A549 (cell line): ENCODE data around the gene PPP1R9B. TPM values are rescaled to one million over a fixed set of nuclear protein-coding genes. Genes with fewer than 3 reads are reported as not detected.

Experiments
- ATAC-seq, 2 experiments: fragments of 200-7000 bp in 1 of 2; fragments of >200 bp in 1 of 2; cut with Nextera tagmentation in 1 of 2; cut with Tn5 transposase in 1 of 2; 3 replicates each; pipeline versions ENCODE4 v1.8.0 to v1.9.1; 2018 to 2020; ENCODE audit warnings: mild to moderate bottlenecking in 1 of 2, moderate library complexity in 1 of 2
- CTCF ChIA-PET: fragments of 300-600 bp; sonication (Branson Sonifier 250); formaldehyde crosslinking; extraction: SDS; loops from one replicate; lab custom pipeline; 2021; ENCODE audit warnings: antibody characterized with exemption, inconsistent platforms; lab: Yijun Ruan, JAX
- POLR2A ChIA-PET: fragments of 350-600 bp; formaldehyde crosslinking; extraction: SDS; loops from one replicate; lab custom pipeline; 2021; ENCODE audit warnings: antibody characterized with exemption, inconsistent platforms; lab: Yijun Ruan, JAX
- DNase-seq, 2 experiments: peaks; one replicate each; pipeline versions ENCODE4 v3.0.0 to v3.0.0-alpha.2; 2011 to 2016; ENCODE audit warnings: low read depth in 1 of 2, low spot score in 1 of 2
- FAIRE-seq: peaks from 2 replicates; lab custom pipeline; 2011; peaks lifted over from hg19 to GRCh38; lab: Jason Lieb, UNC
- H3K27ac ChIP-seq, 2 experiments: fragments of >200 bp; sonication (Bioruptor Twin); formaldehyde crosslinking; 3 replicates each; pipeline ENCODE4 v1.5.1; 2016 to 2017
- H3K4me1 ChIP-seq: fragments of >200 bp; sonication (Bioruptor Twin); formaldehyde crosslinking; 3 replicates; pipeline ENCODE4 v1.6.1; 2016
- H3K4me2 ChIP-seq: fragments of >200 bp; sonication (Bioruptor Twin); formaldehyde crosslinking; 3 replicates; pipeline ENCODE4 v1.6.1; 2016
- H3K4me3 ChIP-seq: fragments of >200 bp; sonication (Bioruptor Twin); formaldehyde crosslinking; 3 replicates; pipeline ENCODE4 v1.5.1; 2016
- H3K9me3 ChIP-seq: fragments of >200 bp; sonication (Bioruptor Twin); formaldehyde crosslinking; 3 replicates; pipeline ENCODE4 v1.6.1; 2016
- CHD2 ChIP-seq: fragments of 150-350 bp; IDR thresholded peaks from 2 replicates; pipeline ENCODE4 v1.6.1; 2014; ENCODE audit warnings: low read length; ENCODE audit not compliant: partially characterized antibody
- CHD4 ChIP-seq: fragments of 200-600 bp; sonication (generic); IDR thresholded peaks from 2 replicates; pipeline ENCODE4 v1.6.1; 2016; ENCODE audit warnings: antibody characterized with exemption, mild to moderate bottlenecking, borderline replicate concordance
- ESRRA ChIP-seq: fragments of 150-350 bp; IDR thresholded peaks from 2 replicates; pipeline ENCODE4 v1.6.1; 2014; ENCODE audit warnings: mild to moderate bottlenecking, low read length, borderline replicate concordance
- GATA3 ChIP-seq: IDR thresholded peaks from 2 replicates; pipeline ENCODE4 v1.6.1; 2012; ENCODE audit warnings: borderline replicate concordance
- HEYL ChIP-seq: fragments of 250-450 bp; sonication (Bioruptor Pico); IDR thresholded peaks from 2 replicates; pipeline ENCODE4 v1.8.0; 2021; ENCODE audit warnings: mild to moderate bottlenecking, moderate library complexity
- HMGXB4 ChIP-seq: fragments of 250-450 bp; sonication (Bioruptor Pico); IDR thresholded peaks from 2 replicates; pipeline ENCODE4 v1.5.0; 2021; ENCODE audit warnings: mild to moderate bottlenecking, moderate library complexity, borderline replicate concordance
- HOXB13 ChIP-seq: fragments of 250-450 bp; sonication (Bioruptor Pico); IDR thresholded peaks from 2 replicates; pipeline ENCODE4 v1.5.0; 2020; ENCODE audit warnings: low read depth, mild to moderate bottlenecking, moderate library complexity
- JUN ChIP-seq, 2 experiments: fragments of >200 bp; sonication (Bioruptor Twin); formaldehyde crosslinking; IDR thresholded peaks; 2 replicates in 1 of 2; 3 replicates in 1 of 2; pipeline ENCODE4 v1.6.1; 2016 to 2017
- MAFK ChIP-seq: fragments of 450-650 bp; IDR thresholded peaks from 2 replicates; pipeline ENCODE4 v1.6.1; 2014; ENCODE audit not compliant: partially characterized antibody
- MAZ ChIP-seq: fragments of 150-350 bp; IDR thresholded peaks from 2 replicates; pipeline ENCODE4 v1.6.1; 2014; ENCODE audit warnings: antibody characterized with exemption, low read depth, low read length, borderline replicate concordance
- PHF8 ChIP-seq: fragments of 200-600 bp; sonication (generic); IDR thresholded peaks from 2 replicates; pipeline ENCODE4 v1.6.1; 2016; ENCODE audit warnings: low read depth, mild to moderate bottlenecking, antibody characterized with exemption, moderate library complexity, borderline replicate concordance
- POLR2A ChIP-seq: IDR thresholded peaks from 2 replicates; pipeline ENCODE4 v1.6.1; 2012; ENCODE audit warnings: mild to moderate bottlenecking, low read length
- RAD21 ChIP-seq, 2 experiments: fragments of >200 bp in 1 of 2; sonication (Bioruptor Twin) in 1 of 2; formaldehyde crosslinking in 1 of 2; IDR thresholded peaks in 1 of 2; conservative IDR thresholded peaks in 1 of 2; 2 replicates in 1 of 2; 3 replicates in 1 of 2; pipeline ENCODE4 v1.6.1; 2012 to 2018; ENCODE audit warnings: inconsistent platforms in 1 of 2
- RARB ChIP-seq: fragments of 250-450 bp; sonication (Bioruptor Pico); IDR thresholded peaks from 2 replicates; pipeline ENCODE4 v1.8.0; 2021; ENCODE audit warnings: mild to moderate bottlenecking, moderate library complexity
- SREBF2 ChIP-seq: fragments of 450-650 bp; IDR thresholded peaks from 2 replicates; pipeline ENCODE4 v1.6.1; 2014; ENCODE audit warnings: mild to moderate bottlenecking, moderate library complexity
- TP53 ChIP-seq: fragments of 250-450 bp; sonication (Bioruptor Pico); IDR thresholded peaks from 2 replicates; pipeline ENCODE4 v1.5.0; 2021; ENCODE audit warnings: mild to moderate bottlenecking, moderate library complexity
- ZC3H11A ChIP-seq: fragments of 450-650 bp; IDR thresholded peaks from 2 replicates; pipeline ENCODE4 v1.6.1; 2014; ENCODE audit warnings: antibody characterized with exemption, mild to moderate bottlenecking
- ZSCAN20 ChIP-seq: fragments of 250-450 bp; sonication (Bioruptor Pico); IDR thresholded peaks from 2 replicates; pipeline ENCODE4 v1.8.0; 2022; ENCODE audit warnings: mild to moderate bottlenecking, moderate library complexity
- WGBS: methylation state at CpG from one replicate; pipeline ENCODE4 v1.1.6; 2017; ENCODE audit errors: missing lambda C conversion rate; 5-methylcytosine and 5-hydroxymethylcytosine counted together
- polyA plus RNA-seq, 4 experiments: library from polyadenylated mRNA; depleted of rRNA in 3 of 4; stranded (reverse); fragments of >200 nt; fragmentation: RNase III in 1 of 4; extraction: RNeasy Plus Mini Kit Qiagen cat#74134 plus additional on column Dnase treatment in 1 of 4; gene quantifications; 2 replicates in 3 of 4; 3 replicates in 1 of 4; pipeline ENCODE4 v1.2.3, GENCODE V29; 2011 to 2017
- TF ChIP-seq, protein P1 (sequence below): fragments of >200 bp; sonication (Bioruptor Twin); formaldehyde crosslinking; IDR thresholded peaks from 3 replicates; pipeline ENCODE4 v1.6.1; 2016
- TF ChIP-seq, protein P2 (sequence below): IDR thresholded peaks from 2 replicates; pipeline ENCODE4 v1.6.1; 2012; ENCODE audit warnings: low read depth, borderline replicate concordance

The PPP1R9B gene
- polyA plus RNA-seq, 2 of the 4 experiments (the other 2 are of a cell fraction): 22.0 to 40.6 TPM

- no peak for TF ChIP-seq HMGXB4 (CRISPR knock-in tag)
- TF ChIP-seq GATA3: no peak
- no peak for TF ChIP-seq HEYL (CRISPR knock-in tag)
- TF ChIP-seq ESRRA: no peak
Measured at GRCh38 chr17:50165466-50165865, 15.0 kb upstream of the PPP1R9B start (continued).

DNA sequence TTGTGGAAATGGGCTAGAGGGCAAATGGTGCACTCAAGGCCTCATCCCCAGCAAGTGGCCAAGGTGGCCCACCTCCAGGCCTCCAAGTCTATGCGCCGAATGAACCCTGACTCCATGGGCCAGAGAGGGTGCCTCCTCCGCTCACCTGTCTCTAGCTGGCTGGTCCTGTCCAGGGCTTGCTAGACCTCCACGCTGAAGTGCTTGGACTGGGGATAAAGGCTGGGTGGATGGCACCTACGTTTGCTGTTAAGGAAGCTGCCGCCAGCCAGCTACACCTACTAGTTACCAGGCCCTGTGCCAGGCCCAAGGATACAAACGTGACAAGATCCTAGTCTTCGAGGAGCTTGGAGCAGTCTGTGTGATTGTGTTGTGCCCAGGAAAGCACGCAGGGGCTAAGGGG is 14.6 kb upstream of the PPP1R9B start:
- no peak overlapping the region for H3K27ac ChIP-seq
- H3K4me1 ChIP-seq: peaks cover 20% of the 10 kb centered on the region; the same call in 2 of the 3 replicates
- CTCF ChIA-PET: interaction anchor here (1.0 to 17.0 kb wide), 9 partner anchors 9 to 138 kb away, joined by 3 to 817 read pairs (median 15); partner anchors contain the start of genes COL1A1 and PPP1R9B
- FAIRE-seq: no peak
- POLR2A ChIA-PET: interaction anchor here (1.8 kb wide), 1 partner anchor 13 kb away, joined by 8 read pairs; no protein-coding TSS in a partner anchor
- no peak for TF ChIP-seq CHD4
- no peak for TF ChIP-seq ESRRA
- no peak overlapping the region for H3K4me2 ChIP-seq
- H3K9me3 ChIP-seq: no peaks in the 10 kb centered on the region
- DNase-seq: no peak
- H3K4me3 ChIP-seq: no peak overlapping the region
- WGBS: 82% methylated on average over 9 of the region's 9 CpGs
- ATAC-seq: no peak

- H3K4me1 ChIP-seq: peaks cover 19% of the 10 kb centered on the region; the same call in 2 of the 3 replicates
- FAIRE-seq: no peak
- H3K4me3 ChIP-seq: no peak overlapping the region
- no peak for DNase-seq
- no peaks in the 10 kb centered on the region for H3K9me3 ChIP-seq
- ATAC-seq: no peak
- TF ChIP-seq PHF8 (no peak), RAD21 (conservative IDR thresholded peaks at IDR 0.05 in 1 of 2, IDR thresholded peaks at IDR 0.05 in 1 of 2) (no peak), MAFK (no peak), HMGXB4 (CRISPR knock-in tag) (no peak), POLR2A (no peak), TP53 (CRISPR knock-in tag) (no peak), ZSCAN20 (CRISPR knock-in tag) (no peak), HOXB13 (CRISPR knock-in tag) (no peak), SREBF2 (no peak), JUN (IDR thresholded peaks at IDR 0.05) (no peak), RARB (CRISPR knock-in tag) (no peak), MAZ (no peak), ZC3H11A (no peak), CHD2 (no peak)
- TF ChIP-seq, protein P1, sequence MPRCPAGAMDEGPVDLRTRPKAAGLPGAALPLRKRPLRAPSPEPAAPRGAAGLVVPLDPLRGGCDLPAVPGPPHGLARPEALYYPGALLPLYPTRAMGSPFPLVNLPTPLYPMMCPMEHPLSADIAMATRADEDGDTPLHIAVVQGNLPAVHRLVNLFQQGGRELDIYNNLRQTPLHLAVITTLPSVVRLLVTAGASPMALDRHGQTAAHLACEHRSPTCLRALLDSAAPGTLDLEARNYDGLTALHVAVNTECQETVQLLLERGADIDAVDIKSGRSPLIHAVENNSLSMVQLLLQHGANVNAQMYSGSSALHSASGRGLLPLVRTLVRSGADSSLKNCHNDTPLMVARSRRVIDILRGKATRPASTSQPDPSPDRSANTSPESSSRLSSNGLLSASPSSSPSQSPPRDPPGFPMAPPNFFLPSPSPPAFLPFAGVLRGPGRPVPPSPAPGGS: no peak
- TF ChIP-seq, protein P2, sequence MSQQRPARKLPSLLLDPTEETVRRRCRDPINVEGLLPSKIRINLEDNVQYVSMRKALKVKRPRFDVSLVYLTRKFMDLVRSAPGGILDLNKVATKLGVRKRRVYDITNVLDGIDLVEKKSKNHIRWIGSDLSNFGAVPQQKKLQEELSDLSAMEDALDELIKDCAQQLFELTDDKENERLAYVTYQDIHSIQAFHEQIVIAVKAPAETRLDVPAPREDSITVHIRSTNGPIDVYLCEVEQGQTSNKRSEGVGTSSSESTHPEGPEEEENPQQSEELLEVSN: no peak
- TF ChIP-seq, all 56 proteins: peak for 0
- ChIA-PET POLR2A (interaction anchor here (1.8 kb wide), 1 partner anchor 13 kb away, joined by 8 read pairs; no protein-coding TSS in a partner anchor), CTCF (interaction anchor here (1.0 to 17.0 kb wide), 9 partner anchors 10 to 138 kb away, joined by 3 to 817 read pairs (median 15); partner anchors contain the start of genes COL1A1 and PPP1R9B)
- H3K4me2 ChIP-seq: no peak overlapping the region
- WGBS: 89% methylated on average over 2 of the region's 2 CpGs
- H3K27ac ChIP-seq: no peak overlapping the region
Measured at GRCh38 chr17:50164697-50164988, 14.2 kb upstream of the PPP1R9B start.
